ENCODE results near the gene ZMYND15.

ZMYND15 gene

DNA sequence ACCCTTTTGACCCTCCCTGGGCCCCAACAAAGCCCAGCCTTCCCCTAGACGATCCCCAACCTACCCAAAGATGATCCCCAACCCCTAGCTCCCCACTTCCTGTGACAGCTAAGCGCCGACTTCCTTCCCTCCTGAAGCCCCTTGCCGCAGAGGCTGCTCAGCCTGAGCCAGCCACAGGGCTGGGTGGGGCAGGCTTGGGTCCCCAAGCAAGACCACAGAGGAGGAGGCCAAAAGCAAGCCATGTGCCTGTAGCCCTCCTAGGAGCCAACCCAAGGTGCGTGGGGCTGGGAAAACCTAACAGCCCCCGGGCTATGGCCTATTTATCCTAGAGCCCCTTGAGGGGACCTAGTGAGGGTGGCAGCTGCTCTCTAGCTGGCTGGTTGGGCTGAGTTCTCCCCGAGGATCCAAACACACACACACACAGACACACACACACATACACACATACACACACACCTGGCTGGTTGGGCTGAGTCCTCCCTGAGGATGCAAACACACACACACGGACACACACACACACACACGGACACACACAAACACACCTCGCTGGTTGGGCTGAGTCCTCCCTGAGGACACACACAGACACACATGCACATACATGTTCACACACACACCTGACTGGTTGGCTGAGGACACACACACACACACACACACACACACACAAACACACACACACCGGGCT is 24.4 kb upstream of the ZMYND15 start:
- no peak for DNase-seq (ENCODE audit: low spot score)

DNA sequence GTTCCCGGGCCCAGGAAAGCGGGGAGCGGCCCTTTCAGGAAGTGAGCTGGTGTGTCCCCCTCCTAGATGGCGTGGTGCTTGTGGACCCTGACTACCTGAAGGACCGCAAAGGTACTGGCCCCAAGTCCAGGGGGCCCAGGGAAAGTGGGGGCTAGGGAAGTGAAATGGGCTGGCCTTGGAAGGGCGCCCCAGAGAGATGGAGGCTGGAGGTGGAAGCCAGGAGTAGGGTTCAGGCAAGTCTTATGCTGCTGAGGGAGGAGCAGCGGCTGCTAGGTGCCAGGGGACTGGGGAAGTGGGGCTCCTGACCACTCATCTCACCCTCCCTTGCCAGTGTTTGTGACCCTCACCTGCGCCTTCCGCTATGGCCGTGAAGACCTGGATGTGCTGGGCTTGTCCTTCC is 23.6 kb upstream of the ZMYND15 start:
- no peak for DNase-seq (ENCODE audit: low spot score)

DNA sequence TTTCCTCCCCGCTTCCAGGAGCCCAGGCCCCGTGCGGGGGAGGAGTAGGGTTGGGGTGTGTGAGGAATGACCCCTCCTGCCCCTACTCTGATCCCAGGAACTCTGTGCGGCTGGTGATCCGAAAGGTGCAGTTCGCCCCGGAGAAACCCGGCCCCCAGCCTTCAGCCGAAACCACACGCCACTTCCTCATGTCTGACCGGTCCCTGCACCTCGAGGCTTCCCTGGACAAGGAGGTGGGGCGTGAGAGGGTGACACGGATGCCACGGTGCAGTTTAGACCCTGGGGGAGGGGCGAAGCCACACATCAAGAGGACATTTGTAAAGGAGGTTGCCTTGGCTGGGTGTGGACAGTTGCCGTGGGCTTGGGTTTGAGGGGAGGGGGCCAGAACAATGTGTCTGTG is 21.8 kb upstream of the ZMYND15 start:
- no peak for DNase-seq (ENCODE audit: low spot score)

DNA sequence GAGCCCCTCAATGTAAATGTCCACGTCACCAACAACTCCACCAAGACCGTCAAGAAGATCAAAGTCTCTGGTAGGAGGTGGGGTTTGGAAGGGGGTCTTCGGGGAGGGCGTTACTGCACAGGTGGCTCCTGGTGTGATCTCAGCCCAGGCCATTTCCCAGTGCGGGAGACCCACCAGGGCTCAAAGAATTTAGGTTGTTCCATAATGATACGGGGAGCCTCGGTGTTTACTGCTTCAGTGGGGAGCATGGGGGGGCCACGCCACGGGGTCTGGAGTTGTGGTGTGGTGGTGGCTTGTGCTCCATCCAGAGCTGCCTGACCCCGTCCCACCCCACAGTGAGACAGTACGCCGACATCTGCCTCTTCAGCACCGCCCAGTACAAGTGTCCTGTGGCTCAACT is 21.4 kb upstream of the ZMYND15 start:
- no peak for DNase-seq (ENCODE audit: low spot score)

DNA sequence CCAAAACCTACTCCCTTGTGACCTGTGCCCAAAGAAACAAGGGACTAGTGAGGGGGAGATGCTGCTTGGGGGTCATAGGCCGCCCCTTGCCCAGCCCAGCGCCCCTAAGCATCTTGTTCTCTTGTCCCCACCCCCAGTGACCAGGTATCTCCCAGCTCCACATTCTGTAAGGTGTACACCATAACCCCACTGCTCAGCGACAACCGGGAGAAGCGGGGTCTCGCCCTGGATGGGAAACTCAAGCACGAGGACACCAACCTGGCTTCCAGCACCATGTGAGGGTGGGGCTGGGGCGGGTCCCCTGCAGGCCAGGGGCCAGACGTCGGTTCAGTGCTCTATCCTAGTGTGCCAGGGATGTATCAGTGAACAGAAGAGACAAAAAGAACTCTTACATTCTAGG is 20.5 kb upstream of the ZMYND15 start:
- no peak for DNase-seq (ENCODE audit: low spot score)

DNA sequence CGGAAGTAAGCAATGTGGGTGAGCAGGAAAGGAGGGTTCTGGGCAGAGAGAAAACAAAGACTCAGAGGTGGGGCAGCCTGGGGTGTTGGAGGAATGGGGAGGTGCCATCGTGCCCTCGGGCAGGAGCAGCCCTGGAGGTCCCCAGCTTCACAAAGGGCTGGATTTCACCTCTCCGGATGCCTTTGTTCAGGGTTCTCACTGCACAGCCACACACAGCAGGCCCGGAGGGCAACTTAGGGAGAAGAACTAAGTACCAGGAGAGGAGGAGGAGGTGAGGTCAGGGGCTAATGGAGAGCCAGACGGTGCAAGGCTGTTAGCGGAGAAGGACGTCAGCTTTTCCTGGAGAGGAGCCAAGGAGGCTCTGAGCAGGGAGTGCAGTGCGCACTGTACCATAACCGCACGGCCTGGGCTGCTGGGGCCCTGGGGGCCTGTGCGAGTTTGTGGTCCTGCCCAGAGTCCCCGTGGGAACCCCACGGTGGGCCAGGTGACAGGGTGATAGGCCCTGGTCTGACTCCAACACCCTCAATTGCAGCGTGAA is 19.9 kb upstream of the ZMYND15 start:
- DNase-seq (ENCODE audit: low spot score): no peak

GRCh38 chr17:4720787-4721186 is 18.8 kb upstream of the ZMYND15 start:
- no peak for DNase-seq (ENCODE audit: low spot score)

DNA sequence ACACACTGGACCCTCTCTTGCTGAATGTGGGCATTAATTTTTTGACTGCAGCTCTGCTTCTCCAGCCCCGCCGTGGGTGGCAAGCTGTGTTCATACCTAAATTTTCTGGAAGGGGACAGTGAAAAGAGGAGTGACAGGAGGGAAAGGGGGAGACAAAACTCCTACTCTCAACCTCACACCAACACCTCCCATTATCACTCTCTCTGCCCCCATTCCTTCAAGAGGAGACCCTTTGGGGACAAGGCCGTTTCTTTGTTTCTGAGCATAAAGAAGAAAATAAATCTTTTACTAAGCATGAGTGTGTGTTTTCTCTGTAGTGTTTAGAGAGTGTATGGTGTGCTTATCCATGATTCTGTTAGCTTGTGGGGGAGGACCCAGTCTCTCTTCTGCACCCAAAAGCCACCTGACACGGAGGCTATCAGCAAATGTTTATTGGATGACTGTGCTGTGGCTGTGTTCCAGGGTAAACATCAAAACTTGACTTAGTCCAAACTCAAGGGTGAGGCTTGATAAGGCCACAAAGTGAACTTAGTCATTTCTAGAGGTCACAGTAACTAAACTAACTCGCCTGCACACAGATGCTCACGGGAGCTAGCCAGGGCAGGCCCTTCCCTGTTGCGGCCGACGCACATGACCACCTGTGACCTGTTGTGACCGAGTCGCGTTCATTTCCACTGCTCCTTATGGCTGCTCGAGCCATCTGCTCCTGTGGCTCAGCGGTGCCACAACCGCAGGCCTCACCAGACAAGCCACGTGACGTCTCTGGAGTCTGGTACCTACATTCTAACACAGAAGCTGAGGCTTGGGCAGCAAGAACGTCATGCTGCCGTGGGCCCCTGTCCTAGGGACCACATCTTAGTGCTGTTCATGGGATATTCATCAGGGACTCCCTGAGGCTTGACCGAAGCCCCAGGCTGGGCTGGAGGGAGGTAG is 18.2 kb upstream of the ZMYND15 start:
- no peak for DNase-seq (ENCODE audit: low spot score)

DNA sequence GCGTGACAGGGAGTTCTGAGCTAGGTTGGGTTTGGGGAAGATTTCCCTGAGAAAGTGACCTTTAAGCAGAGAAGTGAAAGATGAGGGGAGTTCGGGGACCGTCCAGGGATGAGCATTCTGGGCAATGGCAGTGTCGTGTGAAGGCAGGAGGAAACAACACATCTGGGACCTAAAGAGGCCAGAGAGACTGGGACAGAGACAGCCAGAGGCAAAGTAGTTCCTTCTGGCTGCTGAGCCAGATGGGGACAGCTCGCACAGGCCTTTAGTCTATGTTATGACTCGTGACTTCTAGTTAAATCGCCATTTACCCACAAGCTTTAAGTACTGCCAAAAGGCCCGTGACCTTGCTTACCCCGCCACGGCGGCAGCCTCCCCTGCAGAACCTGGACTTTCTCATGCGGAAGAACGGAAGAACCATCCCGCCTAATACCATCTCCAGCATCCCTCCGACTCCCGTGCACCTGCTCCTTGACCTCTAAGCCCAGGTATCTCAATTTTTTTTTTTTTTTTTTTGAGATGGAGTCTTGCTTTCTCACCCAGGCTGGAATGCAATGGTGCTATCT is 16.9 kb upstream of the ZMYND15 start:
- no peak for DNase-seq (ENCODE audit: low spot score)

- no peak for DNase-seq (ENCODE audit: low spot score)
These were observed 15.0 kb upstream of the ZMYND15 start for GRCh38 chr17:4724650-4725049.

DNA sequence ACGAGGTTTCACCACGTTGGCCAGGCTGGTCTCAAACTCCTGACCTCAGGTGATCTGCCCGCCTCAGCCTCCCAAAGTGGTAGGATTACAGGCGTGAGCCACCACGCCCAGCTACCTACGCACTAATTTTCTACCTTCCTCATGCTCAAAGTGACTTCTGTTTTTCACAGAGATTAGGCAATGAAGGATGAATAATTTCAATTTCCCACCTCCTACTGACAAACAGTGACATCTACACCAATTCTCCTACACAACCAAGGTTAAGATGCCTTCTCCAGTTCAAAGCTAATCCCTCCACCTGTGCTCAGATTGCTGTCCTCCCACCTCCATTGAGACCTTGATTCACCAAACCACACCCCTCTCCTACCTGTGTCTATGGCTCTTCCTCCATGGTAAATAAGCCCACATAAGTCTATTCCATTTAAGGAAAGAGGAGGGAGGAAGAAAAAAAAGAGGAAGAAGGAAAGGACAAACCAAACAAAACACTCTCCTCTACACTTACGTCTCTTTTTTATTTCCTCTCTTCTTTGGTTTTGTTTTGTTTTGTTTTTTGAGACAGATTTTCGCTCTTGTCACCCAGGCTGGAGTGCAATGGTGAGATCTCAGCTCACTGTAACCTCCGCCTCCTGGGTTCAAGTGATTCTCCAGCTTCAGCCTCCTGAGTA is 13.9 kb upstream of the ZMYND15 start:
- no peak for DNase-seq (ENCODE audit: low spot score)

GRCh38 chr17:4728124-4728523 is 11.5 kb upstream of the ZMYND15 start:
- no peak for DNase-seq (ENCODE audit: low spot score)

DNA sequence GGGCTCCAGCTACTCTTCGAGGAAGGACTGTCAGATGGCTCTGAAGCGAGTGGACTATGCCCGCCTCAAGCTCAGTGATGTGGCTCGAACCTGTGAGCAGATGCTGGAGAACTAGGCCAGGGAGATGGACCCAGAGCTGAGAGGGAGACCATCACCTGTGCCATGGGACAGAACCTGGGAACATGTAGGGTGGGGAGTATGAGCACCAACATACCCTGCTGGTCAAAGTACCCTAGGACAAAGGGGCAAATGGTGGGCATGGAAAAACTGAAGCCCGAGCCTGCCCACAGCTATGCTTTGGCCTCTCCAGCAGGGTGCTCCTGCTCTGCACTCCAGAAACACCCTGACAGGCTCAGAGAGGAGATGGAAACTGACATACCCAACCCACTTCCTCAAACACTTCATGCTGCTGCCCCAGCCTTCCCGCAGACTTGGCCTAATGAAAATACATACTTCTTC is 6.5 kb upstream of the ZMYND15 start:
- no peak for DNase-seq (ENCODE audit: low spot score)

DNA sequence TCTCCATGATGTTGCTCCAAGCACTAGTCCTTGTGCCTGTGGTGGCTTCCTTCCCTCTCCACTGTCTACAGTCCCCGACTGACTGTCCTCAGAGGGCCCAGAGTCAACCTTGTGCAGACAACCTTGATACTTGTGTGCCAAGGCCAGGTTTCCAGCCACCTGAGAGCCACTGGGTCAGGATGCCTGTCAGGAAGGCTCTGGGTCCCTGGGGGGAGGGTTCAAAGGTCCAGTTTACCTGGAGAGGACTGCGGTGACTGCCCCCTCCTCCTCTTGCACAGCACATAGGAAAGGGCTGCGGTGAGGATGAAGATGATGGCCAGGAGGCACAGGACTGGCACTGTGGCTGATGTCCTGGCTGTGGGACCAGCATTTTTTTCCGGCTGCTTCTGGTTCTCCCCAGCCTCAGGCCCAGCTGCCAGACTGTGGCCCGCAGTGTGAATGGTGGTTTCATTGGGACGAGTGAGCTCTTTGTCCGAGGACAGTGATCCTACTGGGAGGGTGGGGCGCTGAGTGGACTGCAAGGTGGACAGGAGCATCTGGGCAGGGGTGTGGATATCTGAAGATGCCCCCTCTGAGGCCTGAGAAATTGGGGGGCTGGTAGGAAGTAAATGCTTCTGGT is 4.7 kb upstream of the ZMYND15 start:
- no peak for DNase-seq (ENCODE audit: low spot score)

- DNase-seq (ENCODE audit: low spot score): no peak
These were observed 3.6 kb upstream of the ZMYND15 start for GRCh38 chr17:4735876-4736651.

DNA sequence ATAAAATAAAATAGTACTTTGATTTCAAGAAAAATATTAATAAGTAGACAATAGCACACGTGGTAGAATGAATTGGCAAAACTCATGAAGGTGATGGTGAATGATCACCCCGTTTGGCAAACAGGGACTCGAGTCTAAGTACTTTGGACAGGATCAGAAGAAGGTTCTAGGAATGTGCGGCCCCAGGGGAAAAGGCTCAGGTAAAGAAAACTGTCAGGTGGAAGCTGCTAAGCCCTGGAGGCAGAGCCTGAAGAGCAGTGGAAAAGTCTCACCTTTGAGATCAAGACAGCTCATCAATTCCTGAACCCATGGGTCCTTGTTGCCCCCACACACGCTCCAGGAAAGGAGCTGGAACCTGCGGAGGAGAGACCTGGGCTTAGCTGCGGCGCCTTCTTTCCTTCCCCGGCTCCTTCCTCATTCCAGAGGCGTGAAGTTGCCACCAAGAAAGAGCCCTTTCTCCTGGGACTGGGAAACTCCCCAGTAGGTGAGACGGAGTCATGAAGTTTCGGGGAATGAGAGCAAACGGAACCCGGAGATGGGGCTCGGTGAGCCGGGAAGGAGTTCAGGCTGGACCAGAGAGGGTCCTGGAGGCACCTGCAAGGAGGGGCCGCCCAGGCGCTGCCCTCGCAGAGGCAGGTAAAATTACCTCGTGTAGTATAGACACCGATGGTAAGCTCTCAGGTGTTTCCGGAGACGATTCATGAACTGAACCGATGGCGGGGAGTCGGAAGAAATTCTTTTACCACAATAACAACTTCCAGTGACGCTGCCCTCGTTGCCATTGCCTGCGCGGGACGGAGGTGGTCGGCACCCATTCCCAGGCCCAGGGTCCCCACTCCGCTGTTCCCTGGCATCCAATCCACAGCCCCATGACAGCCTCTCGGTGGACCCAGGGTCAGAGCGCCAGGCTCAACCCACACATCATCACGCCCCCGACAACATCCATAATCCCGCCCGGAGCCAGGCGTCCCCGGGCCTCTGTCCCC is 1.2 kb upstream of the ZMYND15 start:
- no peak for DNase-seq (ENCODE audit: low spot score)

- no peak for DNase-seq (ENCODE audit: low spot score)
These were observed 355 bp downstream of the ZMYND15 start for GRCh38 chr17:4740025-4740351.

DNA sequence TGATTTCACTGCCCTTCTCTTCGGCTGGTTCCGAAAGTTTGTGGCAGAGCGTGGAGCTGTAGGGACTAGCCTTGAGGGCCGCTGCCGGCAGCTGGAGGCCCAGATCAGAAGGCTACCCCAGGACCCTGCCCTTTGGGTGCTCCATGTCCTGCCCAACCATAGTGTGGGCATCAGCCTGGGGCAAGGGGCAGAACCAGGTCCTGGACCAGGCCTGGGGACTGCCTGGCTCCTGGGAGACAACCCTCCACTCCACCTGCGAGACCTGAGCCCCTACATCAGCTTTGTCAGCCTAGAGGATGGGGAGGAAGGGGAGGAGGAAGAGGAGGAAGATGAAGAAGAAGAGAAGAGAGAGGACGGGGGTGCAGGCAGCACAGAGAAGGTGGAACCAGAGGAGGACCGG is 951 bp downstream of the ZMYND15 start:
- DNase-seq (ENCODE audit: low spot score): no peak

DNA sequence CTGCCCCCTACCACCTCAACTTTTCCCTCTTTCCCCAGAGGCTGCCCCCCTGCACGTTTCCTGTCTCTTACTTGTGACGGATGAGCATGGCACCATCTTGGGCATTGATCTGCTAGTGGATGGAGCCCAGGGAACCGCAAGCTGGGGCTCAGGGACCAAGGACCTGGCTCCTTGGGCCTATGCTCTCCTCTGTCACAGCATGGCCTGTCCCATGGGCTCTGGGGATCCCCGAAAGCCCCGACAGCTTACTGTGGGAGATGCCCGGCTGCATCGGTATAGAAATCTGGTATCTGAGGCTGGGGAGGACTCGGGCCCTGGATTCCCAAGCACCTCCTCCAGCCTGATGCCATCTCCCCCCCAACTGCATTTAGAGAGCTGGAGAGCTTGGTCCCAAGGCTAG is 1.9 kb downstream of the ZMYND15 start:
- DNase-seq (ENCODE audit: low spot score): no peak

GRCh38 chr17:4742133-4742532 is 2.5 kb downstream of the ZMYND15 start:
- no peak for DNase-seq (ENCODE audit: low spot score)

Data from GM03348 (cell line).